HCT116 (cell line): ENCODE results near the gene TSPYL6. TPM values are rescaled to one million over a fixed set of nuclear protein-coding genes. Genes with fewer than 3 reads are reported as not detected.

ENCODE experiments used
- ATAC-seq: fragments of 200-7000 bp; cut with Tn5 transposase; 2 replicates; pipeline ENCODE4 v1.9.1; 2020; ENCODE audit warnings: mild to moderate bottlenecking, moderate library complexity
- BruUV-seq: library from RNA; stranded (reverse); fragments of 400-500 nt; replicated peaks from 2 replicates; lab custom pipeline; 2021; lab: Mats Ljungman, UMichigan
- CTCF ChIA-PET: fragments of 300-600 bp; sonication (Branson Sonifier 250); formaldehyde crosslinking; loops from one replicate; lab custom pipeline; 2021; ENCODE audit warnings: antibody characterized with exemption; lab: Charles Lee
- POLR2A ChIA-PET: fragments of 300-600, 350-600 bp; sonication (Branson Sonifier 250); formaldehyde crosslinking; loops from one replicate; lab custom pipeline; 2021; ENCODE audit warnings: antibody characterized with exemption; lab: Charles Lee
- RAD21 ChIA-PET, 2 experiments: fragments of 300-600 bp; sonication (Branson Sonifier 250); formaldehyde crosslinking; loops; one replicate each; lab custom pipeline; 2023; ENCODE audit warnings: low total read pairs in 2 of 2; ENCODE audit not compliant: uncharacterized antibody in 2 of 2, unreplicated experiment in 2 of 2, low non-redundant PET in 1 of 2; lab: Charles Lee
- DNase-seq: peaks from one replicate; pipeline ENCODE4 v3.0.0-alpha.2; 2010; ENCODE audit warnings: low read depth, low spot score
- H2AFZ ChIP-seq: fragments of 200-600 bp; shearing (Covaris generic), sonication (generic); 2 replicates; pipeline ENCODE4 v1.6.1; 2017; ENCODE audit warnings: low read depth, mixed run types, mixed read lengths, antibody characterized with exemption, low read length; ENCODE audit not compliant: poor library complexity, severe bottlenecking
- H3K27ac ChIP-seq: 2 replicates; pipeline ENCODE4 v1.5.1; 2012; ENCODE audit warnings: low read depth, low read length
- H3K27me3 ChIP-seq: fragments of 200-600 bp; sonication (generic); 2 replicates; pipeline ENCODE4 v1.6.1; 2016; ENCODE audit warnings: mixed run types, low read length, mixed read lengths; ENCODE audit not compliant: insufficient read depth
- H3K36me3 ChIP-seq, 2 experiments: fragments of 200-500 bp in 1 of 2; fragments of 200-600 bp in 1 of 2; sonication (Bioruptor generic) in 1 of 2; sonication (generic) in 1 of 2; 2 replicates each; pipeline versions ENCODE4 v1.5.1 to v1.6.1; 2014 to 2016; ENCODE audit warnings: low read length in 2 of 2, inconsistent platforms in 1 of 2, mixed read lengths in 1 of 2, mixed run types in 1 of 2; ENCODE audit not compliant: insufficient read depth in 2 of 2, control insufficient read depth in 1 of 2
- H3K4me1 ChIP-seq, 2 experiments: fragments of 200-600 bp in 1 of 2; sonication (generic) in 1 of 2; 2 replicates each; pipeline versions ENCODE4 v1.5.1 to v1.6.1; 2012 to 2017; ENCODE audit warnings: low read length in 2 of 2, inconsistent platforms in 1 of 2, mild to moderate bottlenecking in 1 of 2, mixed read lengths in 1 of 2, mixed run types in 1 of 2, moderate library complexity in 1 of 2; ENCODE audit not compliant: insufficient read depth in 2 of 2, control insufficient read depth in 1 of 2
- H3K4me2 ChIP-seq: fragments of 200-600 bp; sonication (generic); 2 replicates; pipeline ENCODE4 v1.6.1; 2017; ENCODE audit warnings: mixed run types, low read length, mixed read lengths
- H3K4me3 ChIP-seq, 2 experiments: fragments of 200-600 bp in 1 of 2; sonication (generic) in 1 of 2; replicated peaks in 1 of 2; 2 replicates each; pipeline ENCODE4 v1.5.1; 2011 to 2016; ENCODE audit warnings: low read length in 2 of 2, control low read depth in 1 of 2, low read depth in 1 of 2, mild to moderate bottlenecking in 1 of 2, mixed read lengths in 1 of 2, mixed run types in 1 of 2
- H3K79me2 ChIP-seq: fragments of 200-600 bp; sonication (generic); 2 replicates; pipeline ENCODE4 v1.6.1; 2017; ENCODE audit warnings: mild to moderate bottlenecking, mixed run types, low read length, moderate library complexity, mixed read lengths; ENCODE audit not compliant: insufficient read depth
- H3K9ac ChIP-seq: fragments of 200-600 bp; sonication (generic); 2 replicates; pipeline ENCODE4 v1.6.1; 2016; ENCODE audit warnings: low read length, mixed read lengths
- H3K9me2 ChIP-seq: fragments of 200-600 bp; sonication (generic), shearing (Covaris generic); 2 replicates; pipeline ENCODE4 v1.6.1; 2017; ENCODE audit warnings: mixed run types, mild to moderate bottlenecking, moderate library complexity; ENCODE audit not compliant: insufficient read depth
- H3K9me3 ChIP-seq, 2 experiments: fragments of 200-500 bp in 1 of 2; fragments of 200-600 bp in 1 of 2; sonication (Bioruptor generic) in 1 of 2; sonication (generic) in 1 of 2; 2 replicates each; pipeline ENCODE4 v1.6.1; 2014 to 2017; ENCODE audit warnings: low read length in 2 of 2, mixed read lengths in 2 of 2, inconsistent platforms in 1 of 2, low read depth in 1 of 2, mild to moderate bottlenecking in 1 of 2, mixed run types in 1 of 2, moderate library complexity in 1 of 2; ENCODE audit not compliant: control insufficient read depth in 1 of 2, insufficient read depth in 1 of 2
- H4K20me1 ChIP-seq: fragments of 200-600 bp; sonication (generic), shearing (Covaris generic); 2 replicates; pipeline ENCODE4 v1.6.1; 2017; ENCODE audit warnings: mixed run types, mild to moderate bottlenecking, moderate library complexity; ENCODE audit not compliant: insufficient read depth
- ATF3 ChIP-seq: IDR thresholded peaks from 2 replicates; pipeline ENCODE4 v1.6.1; 2012
- CEBPB ChIP-seq: IDR thresholded peaks from 2 replicates; pipeline ENCODE4 v1.6.1; 2012; ENCODE audit warnings: low read depth
- EZH2 ChIP-seq: fragments of 200-600 bp; sonication (generic); IDR thresholded peaks from 2 replicates; pipeline ENCODE4 v1.6.1; 2017; ENCODE audit warnings: antibody characterized with exemption, mixed run types
- JUND ChIP-seq: IDR thresholded peaks from 2 replicates; pipeline ENCODE4 v1.6.1; 2012
- SRF ChIP-seq: IDR thresholded peaks from 2 replicates; pipeline ENCODE4 v1.6.1; 2012; ENCODE audit warnings: low read depth
- TCF7L2 ChIP-seq: IDR thresholded peaks from 2 replicates; pipeline ENCODE4 v1.7.0; 2011; ENCODE audit warnings: borderline replicate concordance, inconsistent platforms; ENCODE audit not compliant: insufficient read depth, insufficient read length; ENCODE audit errors: extremely low read depth
- YY1 ChIP-seq: IDR thresholded peaks from 2 replicates; pipeline ENCODE4 v1.6.1; 2011; ENCODE audit warnings: low read length, low read depth, moderate library complexity, mild to moderate bottlenecking; ENCODE audit not compliant: insufficient replicate concordance; ENCODE audit errors: extremely low read depth
- intact Hi-C: fragments of 100-400 bp; cut with micrococcal nuclease; formaldehyde crosslinking; loops from 2 replicates; pipeline ENCODE4 v1.10.0; 2022
- total RNA-seq: library from RNA; stranded (reverse); gene quantifications from one replicate; pipeline ENCODE4 v1.2.1, GENCODE V29; 2021; ENCODE audit not compliant: unreplicated experiment
- TF ChIP-seq, protein P1 (sequence below): IDR thresholded peaks from 2 replicates; pipeline ENCODE4 v1.6.1; 2011; ENCODE audit warnings: mild to moderate bottlenecking, low read length, moderate library complexity; ENCODE audit not compliant: insufficient replicate concordance; ENCODE audit errors: extremely low read depth

Gene TSPYL6
- total RNA-seq, 1 experiment from 2014 or later, result not detected

GRCh38 chr2:54212456-54212855 lies 43.6 kb downstream of the TSPYL6 start:
- ATAC-seq, result 0 out of 2 replicates have a peak, but pooled peaks have one; percentile 57
- RAD21 ChIA-PET, result interaction anchor here in 1 of 2 experiments (0.7 kb wide), 1 partner anchor 268 kb away, joined by 3 read pairs; no protein-coding TSS in a partner anchor

DNA sequence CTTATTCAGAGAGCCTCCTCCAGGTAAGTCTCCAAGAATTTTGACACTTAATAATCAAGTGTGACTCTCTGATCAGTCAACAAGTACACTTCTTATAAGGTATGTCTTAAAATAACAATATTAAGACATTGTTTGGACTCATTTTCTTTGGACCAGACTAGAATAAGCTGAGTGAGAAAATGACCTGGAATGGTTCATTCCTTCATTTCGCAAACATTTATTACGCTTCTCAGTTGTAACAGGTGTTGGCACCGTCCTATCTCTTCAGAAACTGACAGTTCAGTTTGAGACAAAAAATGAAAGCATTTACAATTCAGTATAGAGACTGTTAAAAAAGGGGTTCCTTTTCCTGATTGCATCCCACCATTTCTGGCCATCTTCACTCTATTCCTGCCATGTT lies 46.6 kb downstream of the TSPYL6 start:
- H3K9ac ChIP-seq, result no peak overlapping the region
- no peak for ATAC-seq
- no TSS peak for BruUV-seq
- H3K27ac ChIP-seq, result no peak overlapping the region
- intact Hi-C loops, result no loop called here
- H3K79me2 ChIP-seq, result no peaks in the 10 kb centered on the region
- H3K27me3 ChIP-seq, result no peaks in the 10 kb centered on the region
- DNase-seq, result no peak
- ChIA-PET CTCF (interaction anchor here (1.1 kb wide), 1 partner anchor 11 kb away, joined by 3 read pairs; no protein-coding TSS in a partner anchor), POLR2A (no interaction called here), RAD21 (no interaction called here)
- no peak overlapping the region for H3K4me2 ChIP-seq
- no peaks in the 10 kb centered on the region for H4K20me1 ChIP-seq
- H3K4me3 ChIP-seq, result no peak overlapping the region
- H3K9me3 ChIP-seq, result no peaks in the 10 kb centered on the region
- H3K36me3 ChIP-seq, result no peaks in the 10 kb centered on the region
- H2AFZ ChIP-seq, result no peak overlapping the region
- no peaks in the 10 kb centered on the region for H3K4me1 ChIP-seq
- H3K9me2 ChIP-seq, result no peaks in the 10 kb centered on the region
- TF ChIP-seq ATF3, result no peak
- TF ChIP-seq EZH2, result no peak
- TF ChIP-seq JUND, result no peak
- no peak for TF ChIP-seq YY1
- TF ChIP-seq SRF, result no peak
- TF ChIP-seq, protein P1, sequence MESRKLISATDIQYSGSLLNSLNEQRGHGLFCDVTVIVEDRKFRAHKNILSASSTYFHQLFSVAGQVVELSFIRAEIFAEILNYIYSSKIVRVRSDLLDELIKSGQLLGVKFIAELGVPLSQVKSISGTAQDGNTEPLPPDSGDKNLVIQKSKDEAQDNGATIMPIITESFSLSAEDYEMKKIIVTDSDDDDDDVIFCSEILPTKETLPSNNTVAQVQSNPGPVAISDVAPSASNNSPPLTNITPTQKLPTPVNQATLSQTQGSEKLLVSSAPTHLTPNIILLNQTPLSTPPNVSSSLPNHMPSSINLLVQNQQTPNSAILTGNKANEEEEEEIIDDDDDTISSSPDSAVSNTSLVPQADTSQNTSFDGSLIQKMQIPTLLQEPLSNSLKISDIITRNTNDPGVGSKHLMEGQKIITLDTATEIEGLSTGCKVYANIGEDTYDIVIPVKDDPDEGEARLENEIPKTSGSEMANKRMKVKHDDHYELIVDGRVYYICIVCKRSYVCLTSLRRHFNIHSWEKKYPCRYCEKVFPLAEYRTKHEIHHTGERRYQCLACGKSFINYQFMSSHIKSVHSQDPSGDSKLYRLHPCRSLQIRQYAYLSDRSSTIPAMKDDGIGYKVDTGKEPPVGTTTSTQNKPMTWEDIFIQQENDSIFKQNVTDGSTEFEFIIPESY, result no peak

More at GRCh38 chr2:54212456-54212855, 43.6 kb downstream of the TSPYL6 start:
- TF ChIP-seq CEBPB (0 out of 2 replicates have a peak, but pooled peaks have one; percentile 44), TCF7L2 (no peak)
- no peak overlapping the region for H3K4me2 ChIP-seq
- no peak for DNase-seq
- no peak overlapping the region for H3K9ac ChIP-seq
- H4K20me1 ChIP-seq, result no peaks in the 10 kb centered on the region
- no peaks in the 10 kb centered on the region for H3K4me1 ChIP-seq
- no peaks in the 10 kb centered on the region for H3K79me2 ChIP-seq
- no peaks in the 10 kb centered on the region for H3K9me2 ChIP-seq
- H3K27ac ChIP-seq, result no peak overlapping the region
- BruUV-seq, result no TSS peak
- no peaks in the 10 kb centered on the region for H3K27me3 ChIP-seq
- ChIA-PET CTCF (no interaction called here), POLR2A (no interaction called here)
- H2AFZ ChIP-seq, result no peak overlapping the region
- H3K36me3 ChIP-seq, result no peaks in the 10 kb centered on the region
- H3K4me3 ChIP-seq, result no peak overlapping the region
- intact Hi-C loops, result no loop called here
- no peaks in the 10 kb centered on the region for H3K9me3 ChIP-seq
